Measurements from ENCODE around the gene DPF1.

The DPF1 gene

GRCh38 chr19:38206006-38206745 lies 17.8 kb downstream of the DPF1 start:
- no peak for TF ChIP-seq CTCF (IDR thresholded peaks at IDR 0.05; ENCODE audit: low read length, missing control alignments)
- no peak for DNase-seq (ENCODE audit: low read depth)
- H3K4me3 ChIP-seq (replicated peaks; ENCODE audit: low read depth, low read length): no peak overlapping the region

GRCh38 chr19:38204728-38205127 lies 19.3 kb downstream of the DPF1 start:
- H3K4me3 ChIP-seq (replicated peaks; ENCODE audit: low read depth, low read length): no peak overlapping the region
- TF ChIP-seq CTCF (IDR thresholded peaks at IDR 0.05; ENCODE audit: low read length, missing control alignments): no peak
- DNase-seq (ENCODE audit: low read depth): no peak

- no peak for DNase-seq (ENCODE audit: low read depth)
- no peak for TF ChIP-seq CTCF (IDR thresholded peaks at IDR 0.05; ENCODE audit: low read length, missing control alignments)
- H3K4me3 ChIP-seq (replicated peaks; ENCODE audit: low read depth, low read length): no peak overlapping the region
Observed at GRCh38 chr19:38204096-38204495, 19.9 kb downstream of the DPF1 start.

GRCh38 chr19:38203197-38203596 lies 20.8 kb downstream of the DPF1 start:
- no peak for DNase-seq (ENCODE audit: low read depth)
- no peak for TF ChIP-seq CTCF (IDR thresholded peaks at IDR 0.05; ENCODE audit: low read length, missing control alignments)
- no peak overlapping the region for H3K4me3 ChIP-seq (replicated peaks; ENCODE audit: low read depth, low read length)

- no peak for DNase-seq (ENCODE audit: low read depth)
- no peak overlapping the region for H3K4me3 ChIP-seq (replicated peaks; ENCODE audit: low read depth, low read length)
- TF ChIP-seq CTCF (IDR thresholded peaks at IDR 0.05; ENCODE audit: low read length, missing control alignments): no peak
Observed at GRCh38 chr19:38202504-38202903, 21.5 kb downstream of the DPF1 start.

GRCh38 chr19:38201731-38202130 lies 22.3 kb downstream of the DPF1 start:
- no peak for DNase-seq (ENCODE audit: low read depth)
- TF ChIP-seq CTCF (IDR thresholded peaks at IDR 0.05; ENCODE audit: low read length, missing control alignments): no peak
- H3K4me3 ChIP-seq (replicated peaks; ENCODE audit: low read depth, low read length): no peak overlapping the region

- no peak for DNase-seq (ENCODE audit: low read depth)
- no peak overlapping the region for H3K4me3 ChIP-seq (replicated peaks; ENCODE audit: low read depth, low read length)
- TF ChIP-seq CTCF (IDR thresholded peaks at IDR 0.05; ENCODE audit: low read length, missing control alignments): no peak
Observed at GRCh38 chr19:38199340-38199739, 24.7 kb downstream of the DPF1 start.
